Measurements from ENCODE around the gene BLOC1S4. TPM values are rescaled to one million over a fixed set of nuclear protein-coding genes. Genes with fewer than 3 reads are reported as not detected.

Gene BLOC1S4
- total RNA-seq, 2 donors from 2014 or later = 19.2 to 20.8 TPM

- Mint-ChIP-seq H3K27me3 (no peaks in the 10 kb centered on the region), H3K36me3 (ENCODE audit: low read depth) (no peaks in the 10 kb centered on the region), H3K27ac (peak overlapping the region; percentile 100), H3K4me1 (peaks cover 59% of the 10 kb centered on the region), H3K4me3 (peak overlapping the region; percentile 80)
- DNase-seq (peak; percentile 35 to 58 (median 52)), ATAC-seq (peak; percentile 90)
- no peaks in the 10 kb centered on the region for H3K9me3 ChIP-seq (ENCODE audit: control insufficient read depth, low read length, poor library complexity, severe bottlenecking)
Measured at GRCh38 chr4:6695660-6696610, 20.0 kb upstream of the BLOC1S4 start.

- Mint-ChIP-seq H3K4me1 (peaks cover 57% of the 10 kb centered on the region), H3K4me3 (peak overlapping the region; percentile 80), H3K36me3 (ENCODE audit: low read depth) (no peaks in the 10 kb centered on the region), H3K27ac (peak overlapping the region; percentile 100), H3K27me3 (no peaks in the 10 kb centered on the region)
- no peak for DNase-seq
- ATAC-seq = peak; percentile 68
- no peaks in the 10 kb centered on the region for H3K9me3 ChIP-seq (ENCODE audit: control insufficient read depth, low read length, poor library complexity, severe bottlenecking)
Measured at GRCh38 chr4:6696611-6697010, 19.4 kb upstream of the BLOC1S4 start.

- Mint-ChIP-seq H3K4me3 (peak overlapping the region; percentile 80), H3K4me1 (peaks cover 57% of the 10 kb centered on the region), H3K27me3 (no peaks in the 10 kb centered on the region), H3K36me3 (ENCODE audit: low read depth) (no peaks in the 10 kb centered on the region), H3K27ac (peak overlapping the region; percentile 100)
- H3K9me3 ChIP-seq (ENCODE audit: control insufficient read depth, low read length, poor library complexity, severe bottlenecking) = no peaks in the 10 kb centered on the region
- no peak for DNase-seq
- no peak for ATAC-seq
Measured at GRCh38 chr4:6697131-6697530, 18.8 kb upstream of the BLOC1S4 start.

GRCh38 chr4:6699388-6699787, 16.6 kb upstream of the BLOC1S4 start:
- H3K27ac Mint-ChIP-seq = peak overlapping the region; percentile 100
- DNase-seq (no peak), ATAC-seq (no peak)
- peaks cover 6% of the 10 kb centered on the region for H3K36me3 Mint-ChIP-seq (ENCODE audit: low read depth)
- H3K9me3 ChIP-seq (ENCODE audit: control insufficient read depth, low read length, poor library complexity, severe bottlenecking) = no peaks in the 10 kb centered on the region
- H3K4me3 Mint-ChIP-seq = peak overlapping the region; percentile 60
- peaks cover 50% of the 10 kb centered on the region for H3K4me1 Mint-ChIP-seq
- H3K27me3 Mint-ChIP-seq = no peaks in the 10 kb centered on the region

GRCh38 chr4:6699903-6700302, 16.1 kb upstream of the BLOC1S4 start:
- Mint-ChIP-seq H3K27ac (peak overlapping the region; percentile 100), H3K4me1 (peaks cover 50% of the 10 kb centered on the region), H3K4me3 (peak overlapping the region; percentile 60), H3K36me3 (ENCODE audit: low read depth) (peaks cover 10% of the 10 kb centered on the region), H3K27me3 (no peaks in the 10 kb centered on the region)
- H3K9me3 ChIP-seq (ENCODE audit: control insufficient read depth, low read length, poor library complexity, severe bottlenecking) = no peaks in the 10 kb centered on the region
- ATAC-seq = no peak
- DNase-seq = no peak

- DNase-seq = peak in 1 of 3 donors; percentile 38
- Mint-ChIP-seq H3K36me3 (ENCODE audit: low read depth) (peaks cover 11% of the 10 kb centered on the region), H3K4me1 (peaks cover 53% of the 10 kb centered on the region), H3K27me3 (no peaks in the 10 kb centered on the region), H3K27ac (peak overlapping the region; percentile 100), H3K4me3 (no peak overlapping the region)
- ATAC-seq = no peak
- no peaks in the 10 kb centered on the region for H3K9me3 ChIP-seq (ENCODE audit: control insufficient read depth, low read length, poor library complexity, severe bottlenecking)
Measured at GRCh38 chr4:6701371-6701770, 14.6 kb upstream of the BLOC1S4 start.

GRCh38 chr4:6702761-6703160, 13.2 kb upstream of the BLOC1S4 start:
- H3K36me3 Mint-ChIP-seq (ENCODE audit: low read depth) = peaks cover 19% of the 10 kb centered on the region
- no peak for DNase-seq
- H3K27me3 Mint-ChIP-seq = no peaks in the 10 kb centered on the region
- H3K4me3 Mint-ChIP-seq = no peak overlapping the region
- H3K4me1 Mint-ChIP-seq = peaks cover 54% of the 10 kb centered on the region
- peak overlapping the region; percentile 100 for H3K27ac Mint-ChIP-seq
- ATAC-seq = no peak
- H3K9me3 ChIP-seq (ENCODE audit: control insufficient read depth, low read length, poor library complexity, severe bottlenecking) = no peaks in the 10 kb centered on the region

- peak overlapping the region; percentile 100 for H3K27ac Mint-ChIP-seq
Measured at GRCh38 chr4:6703786-6704185, 12.2 kb upstream of the BLOC1S4 start.

GRCh38 chr4:6705646-6706045, 10.3 kb upstream of the BLOC1S4 start:
- H3K36me3 Mint-ChIP-seq (ENCODE audit: low read depth) = peaks cover 31% of the 10 kb centered on the region
- peak overlapping the region; percentile 47 for H3K4me3 Mint-ChIP-seq
- H3K27me3 Mint-ChIP-seq = no peaks in the 10 kb centered on the region
- ATAC-seq (no peak), DNase-seq (no peak)
- no peaks in the 10 kb centered on the region for H3K9me3 ChIP-seq (ENCODE audit: control insufficient read depth, low read length, poor library complexity, severe bottlenecking)
- H3K4me1 Mint-ChIP-seq = peaks cover 56% of the 10 kb centered on the region
- H3K27ac Mint-ChIP-seq = peak overlapping the region; percentile 100

More at GRCh38 chr4:6703786-6704185, 12.2 kb upstream of the BLOC1S4 start:
- no peak for DNase-seq
- Mint-ChIP-seq H3K27me3 (no peaks in the 10 kb centered on the region), H3K36me3 (ENCODE audit: low read depth) (peaks cover 24% of the 10 kb centered on the region), H3K4me3 (peak overlapping the region; percentile 19), H3K4me1 (peaks cover 59% of the 10 kb centered on the region)
- no peaks in the 10 kb centered on the region for H3K9me3 ChIP-seq (ENCODE audit: control insufficient read depth, low read length, poor library complexity, severe bottlenecking)
- no peak for ATAC-seq

- peak overlapping the region; percentile 100 for H3K27ac Mint-ChIP-seq
- H3K4me3 Mint-ChIP-seq = peak overlapping the region; percentile 77
- H3K4me1 Mint-ChIP-seq = peaks cover 55% of the 10 kb centered on the region
- ATAC-seq (no peak), DNase-seq (no peak)
- peaks cover 31% of the 10 kb centered on the region for H3K36me3 Mint-ChIP-seq (ENCODE audit: low read depth)
- H3K27me3 Mint-ChIP-seq = no peaks in the 10 kb centered on the region
- H3K9me3 ChIP-seq (ENCODE audit: control insufficient read depth, low read length, poor library complexity, severe bottlenecking) = no peaks in the 10 kb centered on the region
Measured at GRCh38 chr4:6706173-6706572, 9.8 kb upstream of the BLOC1S4 start.

- Mint-ChIP-seq H3K27ac (peak within 1 kb of the TSS; percentile 100), H3K36me3 (ENCODE audit: low read depth) (peaks cover 24% of the 10 kb centered on the region)
- DNase-seq = peak; percentile 95 to 96 (median 95)
Measured at GRCh38 chr4:6709230-6710114, 6.5 kb upstream of the BLOC1S4 start, which contains the start of gene MRFAP1L1. Gene MRFAP1L1, minus strand, starts transcription at chr4:6709865. Its CDS starts 236 bp downstream, at chr4:6709629.

GRCh38 chr4:6710282-6710681, 5.7 kb upstream of the BLOC1S4 start:
- H3K36me3 Mint-ChIP-seq (ENCODE audit: low read depth) = peaks cover 19% of the 10 kb centered on the region
- H3K27me3 Mint-ChIP-seq = no peaks in the 10 kb centered on the region
- H3K4me3 Mint-ChIP-seq = peak overlapping the region; percentile 99
- peaks cover 39% of the 10 kb centered on the region for H3K4me1 Mint-ChIP-seq
- H3K27ac Mint-ChIP-seq = peak overlapping the region; percentile 100
- DNase-seq (no peak), ATAC-seq (no peak)
- H3K9me3 ChIP-seq (ENCODE audit: control insufficient read depth, low read length, poor library complexity, severe bottlenecking) = no peaks in the 10 kb centered on the region

More at GRCh38 chr4:6709230-6710114, 6.5 kb upstream of the BLOC1S4 start, which contains the start of gene MRFAP1L1:
- no peaks in the 10 kb centered on the region for H3K27me3 Mint-ChIP-seq
- H3K4me1 Mint-ChIP-seq = peaks cover 47% of the 10 kb centered on the region
- peak within 1 kb of the TSS; percentile 99 for H3K4me3 Mint-ChIP-seq
- peak; percentile 89 for ATAC-seq
- no peaks in the 10 kb centered on the region for H3K9me3 ChIP-seq (ENCODE audit: control insufficient read depth, low read length, poor library complexity, severe bottlenecking)

GRCh38 chr4:6710996-6711395, 5.0 kb upstream of the BLOC1S4 start:
- Mint-ChIP-seq H3K36me3 (ENCODE audit: low read depth) (peaks cover 22% of the 10 kb centered on the region), H3K27me3 (no peaks in the 10 kb centered on the region), H3K4me1 (peaks cover 40% of the 10 kb centered on the region), H3K27ac (no peak overlapping the region), H3K4me3 (peak overlapping the region; percentile 28)
- H3K9me3 ChIP-seq (ENCODE audit: control insufficient read depth, low read length, poor library complexity, severe bottlenecking) = no peaks in the 10 kb centered on the region
- ATAC-seq (no peak), DNase-seq (no peak)

All from T-helper 17 cell (primary cell).